ENCODE results near the gene PRRX2.

PRRX2 gene

GRCh38 chr9:129682381-129682780 lies 16.9 kb downstream of the PRRX2 start:
- DNase-seq: no peak

- no peak for DNase-seq
Measured at GRCh38 chr9:129685220-129685932, 19.9 kb downstream of the PRRX2 start.

GRCh38 chr9:129685933-129686259 lies 20.4 kb downstream of the PRRX2 start:
- no peak for DNase-seq

GRCh38 chr9:129686736-129687135 lies 21.3 kb downstream of the PRRX2 start:
- DNase-seq: no peak

GRCh38 chr9:129687391-129687790 lies 21.9 kb downstream of the PRRX2 start:
- DNase-seq: no peak

- DNase-seq: no peak
Measured at GRCh38 chr9:129688285-129689043, 23.0 kb downstream of the PRRX2 start.

- DNase-seq: no peak
Measured at GRCh38 chr9:129692534-129692933, 27.1 kb downstream of the PRRX2 start.

- no peak for DNase-seq
Measured at GRCh38 chr9:129693741-129694140, 28.3 kb downstream of the PRRX2 start.

GRCh38 chr9:129694243-129694646 lies 28.8 kb downstream of the PRRX2 start:
- DNase-seq: no peak

- DNase-seq: no peak
Measured at GRCh38 chr9:129695870-129696269, 30.4 kb downstream of the PRRX2 start.

GRCh38 chr9:129696944-129697655 lies 31.7 kb downstream of the PRRX2 start:
- DNase-seq: no peak

GRCh38 chr9:129697656-129698253 lies 32.3 kb downstream of the PRRX2 start:
- DNase-seq: no peak

GRCh38 chr9:129698254-129698757 lies 32.9 kb downstream of the PRRX2 start:
- no peak for DNase-seq

- DNase-seq: no peak
Measured at GRCh38 chr9:129701054-129701453, 35.6 kb downstream of the PRRX2 start.

- DNase-seq: no peak
Measured at GRCh38 chr9:129701549-129701948, 36.1 kb downstream of the PRRX2 start.

GRCh38 chr9:129702589-129703520 lies 37.4 kb downstream of the PRRX2 start:
- no peak for DNase-seq

- no peak for DNase-seq
Measured at GRCh38 chr9:129703667-129704355, 38.4 kb downstream of the PRRX2 start.

GRCh38 chr9:129704807-129705206 lies 39.4 kb downstream of the PRRX2 start:
- no peak for DNase-seq

GRCh38 chr9:129708793-129709192 lies 43.3 kb downstream of the PRRX2 start:
- no peak for DNase-seq

- no peak for DNase-seq
Measured at GRCh38 chr9:129709438-129710168, 44.2 kb downstream of the PRRX2 start.

- no peak for DNase-seq
Measured at GRCh38 chr9:129710169-129710453, 44.7 kb downstream of the PRRX2 start.

All from CD4-positive, alpha-beta T cell treated with Interleukin-12 subunit alpha and Interleukin-12 subunit beta, for 1 hour (primary cell).